ENCODE results near the gene LONP2. TPM values are rescaled to one million over a fixed set of nuclear protein-coding genes. Genes with fewer than 3 reads are reported as not detected.

Gene LONP2
- total and polyA plus RNA-seq, 3 donors from 2014 or later = 36.4 to 51.7 (median 51.1) TPM

DNA sequence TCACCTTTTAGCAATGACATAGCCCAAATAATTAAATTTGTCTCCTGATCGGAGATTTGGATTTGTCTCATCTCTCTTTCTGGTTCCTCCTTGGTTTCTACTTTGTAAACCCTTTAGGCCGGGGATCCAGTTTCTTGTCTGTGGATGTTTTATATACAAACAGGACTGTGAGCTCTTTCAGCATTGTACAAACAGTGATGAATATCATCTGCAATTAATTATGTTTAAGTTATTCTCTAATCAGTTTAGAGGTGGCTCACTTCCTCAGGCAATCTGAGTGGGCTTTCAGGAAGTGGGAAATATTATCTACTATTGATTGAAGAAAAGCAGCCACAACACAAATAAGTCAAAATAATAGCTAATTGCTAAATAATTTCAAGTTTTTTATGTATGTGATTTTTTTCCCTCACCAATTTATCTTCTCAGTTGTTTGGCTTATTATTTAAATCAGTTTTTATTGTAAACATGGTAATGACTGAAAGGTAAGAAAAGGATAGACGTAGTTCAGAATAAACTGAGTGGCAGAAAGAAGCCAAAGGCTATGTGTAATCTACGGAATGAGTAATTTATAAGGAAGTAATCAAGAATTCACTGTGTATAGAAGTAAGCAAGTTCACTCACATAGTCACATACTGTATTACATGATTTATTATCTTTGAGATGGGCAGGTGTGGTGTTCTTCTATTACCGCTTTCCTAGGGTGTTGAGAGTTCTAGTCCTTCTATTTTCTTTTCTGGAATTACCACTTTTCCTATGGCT is 6.6 kb downstream of the LONP2 start:
- H3K27me3 ChIP-seq = no peaks in the 10 kb centered on the region
- no peaks in the 10 kb centered on the region for H3K9me3 ChIP-seq
- H3K4me3 ChIP-seq = no peak overlapping the region
- peaks cover 9% of the 10 kb centered on the region for H3K4me1 ChIP-seq
- intact Hi-C loops (cut with DNase I; ENCODE audit: low total_unique reads) = no loop called here
- no peak overlapping the region for H3K27ac ChIP-seq
- DNase-seq = no peak
- no peaks in the 10 kb centered on the region for H3K36me3 ChIP-seq (ENCODE audit: low read depth, missing control alignments)
- 93 to 94% methylated on average over 5 of the region's 5 CpGs for WGBS, 2 donors
- TF ChIP-seq, protein P1, sequence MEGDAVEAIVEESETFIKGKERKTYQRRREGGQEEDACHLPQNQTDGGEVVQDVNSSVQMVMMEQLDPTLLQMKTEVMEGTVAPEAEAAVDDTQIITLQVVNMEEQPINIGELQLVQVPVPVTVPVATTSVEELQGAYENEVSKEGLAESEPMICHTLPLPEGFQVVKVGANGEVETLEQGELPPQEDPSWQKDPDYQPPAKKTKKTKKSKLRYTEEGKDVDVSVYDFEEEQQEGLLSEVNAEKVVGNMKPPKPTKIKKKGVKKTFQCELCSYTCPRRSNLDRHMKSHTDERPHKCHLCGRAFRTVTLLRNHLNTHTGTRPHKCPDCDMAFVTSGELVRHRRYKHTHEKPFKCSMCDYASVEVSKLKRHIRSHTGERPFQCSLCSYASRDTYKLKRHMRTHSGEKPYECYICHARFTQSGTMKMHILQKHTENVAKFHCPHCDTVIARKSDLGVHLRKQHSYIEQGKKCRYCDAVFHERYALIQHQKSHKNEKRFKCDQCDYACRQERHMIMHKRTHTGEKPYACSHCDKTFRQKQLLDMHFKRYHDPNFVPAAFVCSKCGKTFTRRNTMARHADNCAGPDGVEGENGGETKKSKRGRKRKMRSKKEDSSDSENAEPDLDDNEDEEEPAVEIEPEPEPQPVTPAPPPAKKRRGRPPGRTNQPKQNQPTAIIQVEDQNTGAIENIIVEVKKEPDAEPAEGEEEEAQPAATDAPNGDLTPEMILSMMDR (IDR thresholded peaks at IDR 0.05) = no peak
- TF ChIP-seq POLR2A (IDR thresholded peaks at IDR 0.05) = no peak

DNA sequence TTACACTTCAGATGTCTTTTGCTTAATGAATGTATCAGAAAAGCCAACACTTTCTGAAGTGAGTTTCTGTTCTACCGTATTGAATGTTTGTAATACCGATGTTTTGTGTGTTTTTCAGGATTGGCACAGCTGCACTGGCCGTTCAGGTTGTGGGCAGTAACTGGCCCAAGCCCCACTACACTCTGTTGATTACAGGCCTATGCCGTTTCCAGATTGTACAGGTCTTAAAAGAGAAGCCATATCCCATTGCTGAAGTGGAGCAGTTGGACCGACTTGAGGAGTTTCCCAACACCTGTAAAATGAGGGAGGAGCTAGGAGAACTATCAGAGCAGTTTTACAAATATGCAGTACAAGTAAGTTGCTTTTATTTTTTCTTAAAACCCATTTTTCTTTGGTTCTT is 7.9 kb downstream of the LONP2 start:
- 75 to 85% methylated on average over 5 of the region's 5 CpGs for WGBS, 2 donors
- no peak overlapping the region for H3K27ac ChIP-seq
- no peak for DNase-seq

DNA sequence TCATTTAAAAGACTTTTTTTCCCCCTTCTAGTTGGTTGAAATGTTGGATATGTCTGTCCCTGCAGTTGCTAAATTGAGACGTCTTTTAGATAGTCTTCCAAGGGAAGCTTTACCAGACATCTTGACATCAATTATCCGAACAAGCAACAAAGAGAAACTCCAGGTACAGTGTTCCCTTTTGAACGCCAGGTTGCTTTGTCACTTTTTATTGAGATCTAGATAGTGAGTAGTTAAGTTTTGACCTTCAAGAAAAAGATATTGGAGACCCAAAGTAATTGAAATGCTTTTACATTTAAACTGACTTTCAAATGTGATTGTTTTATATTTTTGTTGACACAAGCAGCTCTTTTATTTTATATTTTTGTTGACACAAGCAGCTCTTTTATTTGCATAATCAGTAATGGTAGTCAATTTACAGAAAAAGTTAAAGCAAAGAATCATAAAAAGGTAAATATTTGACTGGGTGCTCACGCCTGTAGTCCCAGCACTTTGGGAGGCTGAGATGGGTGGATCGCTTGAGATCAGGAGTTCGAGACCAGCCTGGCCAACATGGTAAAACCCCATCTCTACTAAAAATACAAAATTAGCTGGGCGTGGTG is 12.6 kb downstream of the LONP2 start:
- no peaks in the 10 kb centered on the region for H3K27me3 ChIP-seq
- H3K4me3 ChIP-seq = no peak overlapping the region
- WGBS, 2 donors = 91 to 95% methylated on average over 7 of the region's 7 CpGs
- no peaks in the 10 kb centered on the region for H3K4me1 ChIP-seq
- H3K36me3 ChIP-seq (ENCODE audit: low read depth, missing control alignments) = no peaks in the 10 kb centered on the region
- no peaks in the 10 kb centered on the region for H3K9me3 ChIP-seq
- H3K27ac ChIP-seq = no peak overlapping the region
- TF ChIP-seq POLR2A (IDR thresholded peaks at IDR 0.05) = no peak
- TF ChIP-seq, protein P1 (IDR thresholded peaks at IDR 0.05) = no peak
- intact Hi-C loops (cut with DNase I; ENCODE audit: low total_unique reads) = no loop called here
- no peak for DNase-seq

More for the DNA sequence above, 7.9 kb downstream of the LONP2 start:
- H3K9me3 ChIP-seq = no peaks in the 10 kb centered on the region
- no peaks in the 10 kb centered on the region for H3K36me3 ChIP-seq (ENCODE audit: low read depth, missing control alignments)
- TF ChIP-seq, protein P1 (IDR thresholded peaks at IDR 0.05) = no peak
- no peak for TF ChIP-seq POLR2A (IDR thresholded peaks at IDR 0.05)
- no peaks in the 10 kb centered on the region for H3K27me3 ChIP-seq
- no peak overlapping the region for H3K4me3 ChIP-seq
- no peaks in the 10 kb centered on the region for H3K4me1 ChIP-seq
- intact Hi-C loops (cut with DNase I; ENCODE audit: low total_unique reads) = no loop called here

DNA sequence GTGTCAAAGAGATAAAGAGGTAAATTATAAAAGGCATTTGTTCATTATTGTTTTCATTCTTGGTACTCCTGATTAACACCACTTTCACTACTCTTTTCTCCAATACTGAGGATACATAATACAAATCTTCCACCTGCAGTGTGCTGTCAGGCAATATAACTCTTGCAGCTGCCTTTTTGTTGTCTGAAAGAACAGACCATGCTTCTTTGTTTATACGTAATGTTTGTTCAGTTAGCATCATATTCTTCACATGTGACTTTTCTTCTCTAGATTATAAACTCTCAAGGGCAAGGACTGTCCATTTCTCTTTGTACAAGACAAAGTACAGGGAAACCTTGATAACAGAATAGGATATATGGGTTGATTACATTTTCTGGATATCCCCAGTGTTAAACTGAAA is 17.5 kb downstream of the LONP2 start:
- H3K27ac ChIP-seq = no peak overlapping the region
- H3K4me1 ChIP-seq = no peaks in the 10 kb centered on the region
- no peaks in the 10 kb centered on the region for H3K9me3 ChIP-seq
- WGBS, 2 donors = 79 to 80% methylated on average over 1 of the region's 1 CpG
- DNase-seq = no peak
- intact Hi-C loops (cut with DNase I; ENCODE audit: low total_unique reads) = no loop called here
- H3K4me3 ChIP-seq = no peak overlapping the region
- no peaks in the 10 kb centered on the region for H3K36me3 ChIP-seq (ENCODE audit: low read depth, missing control alignments)
- H3K27me3 ChIP-seq = no peaks in the 10 kb centered on the region
- TF ChIP-seq POLR2A (IDR thresholded peaks at IDR 0.05) = no peak
- TF ChIP-seq, protein P1 (IDR thresholded peaks at IDR 0.05) = no peak
